ENCODE data around the gene ANO3. TPM values are rescaled to one million over a fixed set of nuclear protein-coding genes. Genes with fewer than 3 reads are reported as not detected.

Gene ANO3
- polyA plus RNA-seq, 4 donors: 2.6 to 3.8 (median 3.4) TPM

- DNase-seq (ENCODE audit: low read depth in 4 of 4, low spot score in 2 of 4): no peak
These were observed 148.1 kb downstream of the ANO3 start for GRCh38 chr11:26480041-26480440.

GRCh38 chr11:26483108-26483507 lies 151.2 kb downstream of the ANO3 start:
- DNase-seq (ENCODE audit: low read depth in 4 of 4, low spot score in 2 of 4): no peak

GRCh38 chr11:26490546-26490945 lies 158.6 kb downstream of the ANO3 start:
- DNase-seq (ENCODE audit: low read depth in 4 of 4, low spot score in 2 of 4): no peak

- no peak for DNase-seq (ENCODE audit: low read depth in 4 of 4, low spot score in 2 of 4)
These were observed 161.7 kb downstream of the ANO3 start for GRCh38 chr11:26493616-26494015.

- no peak for DNase-seq (ENCODE audit: low read depth in 4 of 4, low spot score in 2 of 4)
These were observed 175.3 kb downstream of the ANO3 start for GRCh38 chr11:26507229-26507628.

GRCh38 chr11:26510164-26510563 lies 178.2 kb downstream of the ANO3 start:
- DNase-seq (ENCODE audit: low read depth in 4 of 4, low spot score in 2 of 4): no peak

GRCh38 chr11:26510756-26511155 lies 178.8 kb downstream of the ANO3 start:
- no peak for DNase-seq (ENCODE audit: low read depth in 4 of 4, low spot score in 2 of 4)

- no peak for DNase-seq (ENCODE audit: low read depth in 4 of 4, low spot score in 2 of 4)
These were observed 180.3 kb downstream of the ANO3 start for GRCh38 chr11:26512196-26512595.

- no peak for DNase-seq (ENCODE audit: low read depth in 4 of 4, low spot score in 2 of 4)
These were observed 187.5 kb downstream of the ANO3 start for GRCh38 chr11:26519469-26519868.

- no peak for DNase-seq (ENCODE audit: low read depth in 4 of 4, low spot score in 2 of 4)
These were observed 191.1 kb downstream of the ANO3 start for GRCh38 chr11:26522912-26523610.

GRCh38 chr11:26527685-26528084 lies 195.8 kb downstream of the ANO3 start:
- DNase-seq (ENCODE audit: low read depth in 4 of 4, low spot score in 2 of 4): no peak

- no peak for DNase-seq (ENCODE audit: low read depth in 4 of 4, low spot score in 2 of 4)
These were observed 205.4 kb downstream of the ANO3 start for GRCh38 chr11:26537341-26537740.

- DNase-seq (ENCODE audit: low read depth in 4 of 4, low spot score in 2 of 4): no peak
These were observed 207.6 kb downstream of the ANO3 start for GRCh38 chr11:26539517-26539916.

- no peak for DNase-seq (ENCODE audit: low read depth in 4 of 4, low spot score in 2 of 4)
These were observed 209.9 kb downstream of the ANO3 start for GRCh38 chr11:26541870-26542269.

GRCh38 chr11:26549176-26549575 lies 217.2 kb downstream of the ANO3 start:
- DNase-seq (ENCODE audit: low read depth in 4 of 4, low spot score in 2 of 4): no peak

- DNase-seq (ENCODE audit: low read depth in 4 of 4, low spot score in 2 of 4): no peak
These were observed 218.1 kb downstream of the ANO3 start for GRCh38 chr11:26550022-26550421.

- DNase-seq (ENCODE audit: low read depth in 4 of 4, low spot score in 2 of 4): no peak
These were observed 219.4 kb downstream of the ANO3 start for GRCh38 chr11:26551186-26551801.

- DNase-seq (ENCODE audit: low read depth in 4 of 4, low spot score in 2 of 4): no peak
These were observed 221.3 kb downstream of the ANO3 start for GRCh38 chr11:26553182-26553581.

- DNase-seq (ENCODE audit: low read depth in 4 of 4, low spot score in 2 of 4): no peak
These were observed 222.5 kb downstream of the ANO3 start for GRCh38 chr11:26554455-26554854.

- no peak for DNase-seq (ENCODE audit: low read depth in 4 of 4, low spot score in 2 of 4)
These were observed 224.7 kb downstream of the ANO3 start for GRCh38 chr11:26556582-26556981.

GRCh38 chr11:26557666-26558065 lies 225.7 kb downstream of the ANO3 start:
- DNase-seq (ENCODE audit: low read depth in 4 of 4, low spot score in 2 of 4): no peak

GRCh38 chr11:26558190-26558589 lies 226.3 kb downstream of the ANO3 start:
- DNase-seq (ENCODE audit: low read depth in 4 of 4, low spot score in 2 of 4): no peak
